Gastroesophageal sphincter (tissue), 3 donors: ENCODE data around the gene C3orf18.
"Not testable (repeated sequence)": the region's sequence is repeated elsewhere in the genome, so short reads cannot be mapped to it uniquely, and the experiment has no call there.

ENCODE experiments used
- CTCF ChIP-seq, 4 experiments: fragments of 200-600 bp in 2 of 4; fragments of 450-650 bp in 2 of 4; sonication (generic) in 1 of 4; IDR thresholded peaks; one replicate each; pipeline ENCODE4 v1.5.1; 2017 to 2019; ENCODE audit warnings: antibody characterized with exemption in 4 of 4, mild to moderate bottlenecking in 2 of 4, moderate library complexity in 2 of 4
- EP300 ChIP-seq: sonication (generic); formaldehyde crosslinking; IDR thresholded peaks from one replicate; pipeline ENCODE4 v1.6.1; 2017; ENCODE audit warnings: antibody characterized with exemption, mild to moderate bottlenecking
- POLR2A ChIP-seq, 2 donors: fragments of 450-650 bp; IDR thresholded peaks; one replicate each; pipeline ENCODE4 v1.6.1; 2017; ENCODE audit warnings: antibody characterized with exemption in 2 of 2, mild to moderate bottlenecking in 2 of 2, moderate library complexity in 1 of 2

- not testable (repeated sequence) for TF ChIP-seq EP300; CTCF (IDR thresholded peaks at IDR 0.05); POLR2A (IDR thresholded peaks at IDR 0.05)
Observed at GRCh38 chr3:50512908-50513307, 54.6 kb downstream of the C3orf18 start.
